Astrocyte (in vitro differentiated cells and primary cell): Measurements from ENCODE around the gene ANGEL1. TPM values are rescaled to one million over a fixed set of nuclear protein-coding genes. Genes with fewer than 3 reads are reported as not detected.
A peak's percentile ranks its signal among the peaks of the same experiment; 100 is the strongest.

Experiments used
- DNase-seq: peaks from one replicate; pipeline ENCODE4 v3.0.0-alpha.2; 2010; ENCODE audit warnings: low read depth
- FAIRE-seq: peaks from 2 replicates; lab custom pipeline; 2011; peaks lifted over from hg19 to GRCh38; lab: Jason Lieb, UNC
- H2AFZ ChIP-seq: 2 replicates; pipeline ENCODE4 v1.6.0; 2012; ENCODE audit warnings: low read depth, low read length, inconsistent platforms
- H3K27ac ChIP-seq: 2 replicates; pipeline ENCODE4 v1.5.1; 2011; ENCODE audit warnings: low read depth, low read length, inconsistent platforms
- H3K27me3 ChIP-seq: 2 replicates; pipeline ENCODE4 v1.6.0; 2011; ENCODE audit warnings: low read length, inconsistent platforms; ENCODE audit not compliant: insufficient read depth
- H3K36me3 ChIP-seq: 2 replicates; pipeline ENCODE4 v1.5.1; 2011; ENCODE audit warnings: low read length, inconsistent platforms; ENCODE audit not compliant: insufficient read depth
- H3K4me1 ChIP-seq: 2 replicates; pipeline ENCODE4 v1.5.1; 2011; ENCODE audit warnings: low read length, inconsistent platforms; ENCODE audit not compliant: insufficient read depth
- H3K4me2 ChIP-seq: 2 replicates; pipeline ENCODE4 v1.6.0; 2012; ENCODE audit warnings: low read length, inconsistent platforms
- H3K4me3 ChIP-seq: 2 replicates; pipeline ENCODE4 v1.5.1; 2011; ENCODE audit warnings: low read depth, mild to moderate bottlenecking, low read length, inconsistent platforms; ENCODE audit not compliant: insufficient read depth
- H3K79me2 ChIP-seq: 2 replicates; pipeline ENCODE4 v1.6.0; 2012; ENCODE audit warnings: mild to moderate bottlenecking, low read length, inconsistent platforms; ENCODE audit not compliant: insufficient read depth
- H3K9ac ChIP-seq: 2 replicates; pipeline ENCODE4 v1.6.0; 2012; ENCODE audit warnings: mild to moderate bottlenecking, low read length, inconsistent platforms
- H3K9me3 ChIP-seq: 2 replicates; pipeline ENCODE4 v1.5.1; 2012; ENCODE audit warnings: low read depth, mild to moderate bottlenecking, low read length, inconsistent platforms; ENCODE audit not compliant: insufficient read depth
- H4K20me1 ChIP-seq: 2 replicates; pipeline ENCODE4 v1.6.0; 2012; ENCODE audit warnings: low read length, inconsistent platforms; ENCODE audit not compliant: insufficient read depth
- H3K27ac Mint-ChIP-seq: one replicate; pipeline ENCODE4 v1.8.0; 2021; ENCODE audit warnings: mild to moderate bottlenecking, mixed read lengths; ENCODE audit not compliant: unreplicated experiment
- H3K27me3 Mint-ChIP-seq: one replicate; pipeline ENCODE4 v1.8.0; 2021; ENCODE audit warnings: low read depth, mixed read lengths; ENCODE audit not compliant: unreplicated experiment
- H3K36me3 Mint-ChIP-seq: one replicate; pipeline ENCODE4 v1.8.0; 2021; ENCODE audit warnings: low read depth, mixed read lengths; ENCODE audit not compliant: unreplicated experiment
- H3K4me1 Mint-ChIP-seq: one replicate; pipeline ENCODE4 v1.8.0; 2021; ENCODE audit warnings: low read depth, mixed read lengths; ENCODE audit not compliant: unreplicated experiment
- H3K4me3 Mint-ChIP-seq: one replicate; pipeline ENCODE4 v1.8.0; 2021; ENCODE audit warnings: mild to moderate bottlenecking, moderate library complexity, mixed read lengths; ENCODE audit not compliant: unreplicated experiment
- H3K9me3 Mint-ChIP-seq: one replicate; pipeline ENCODE4 v1.8.0; 2021; ENCODE audit warnings: mild to moderate bottlenecking, mixed read lengths; ENCODE audit not compliant: unreplicated experiment
- EZH2 ChIP-seq: IDR thresholded peaks from 2 replicates; pipeline ENCODE4 v1.6.1; 2012; ENCODE audit warnings: mild to moderate bottlenecking, low read length, inconsistent platforms; ENCODE audit not compliant: insufficient read depth
- total RNA-seq: library from RNA; stranded (reverse); gene quantifications from 2 replicates; pipeline ENCODE4 v1.2.1, GENCODE V29; 2021
- TF ChIP-seq, protein P1 (sequence below): IDR thresholded peaks from 2 replicates; pipeline ENCODE4 v1.5.1; 2011; ENCODE audit warnings: low read depth, mild to moderate bottlenecking, inconsistent platforms, low read length, moderate library complexity; ENCODE audit not compliant: insufficient read depth

Gene ANGEL1
- total RNA-seq, 1 donor from 2014 or later = 12.7 TPM

GRCh38 chr14:76780875-76781647 is 31.6 kb downstream of the ANGEL1 start:
- DNase-seq = peak; percentile 8
- no peak for FAIRE-seq
- Histone ChIP-seq H3K36me3 (no peaks in the 10 kb centered on the region), H3K4me2 (no peak overlapping the region), H2AFZ (no peak overlapping the region), H4K20me1 (peaks cover 5% of the 10 kb centered on the region), H3K9me3 (no peaks in the 10 kb centered on the region), H3K4me3 (no peak overlapping the region), H3K27me3 (no peaks in the 10 kb centered on the region), H3K27ac (no peak overlapping the region), H3K4me1 (peaks cover 14% of the 10 kb centered on the region), H3K9ac (no peak overlapping the region), H3K79me2 (no peaks in the 10 kb centered on the region)
- Mint-ChIP-seq H3K4me3 (no peak overlapping the region), H3K36me3 (peaks cover 10% of the 10 kb centered on the region), H3K9me3 (no peaks in the 10 kb centered on the region), H3K27me3 (peaks cover 5% of the 10 kb centered on the region), H3K27ac (no peak overlapping the region), H3K4me1 (peaks cover 20% of the 10 kb centered on the region)
- TF ChIP-seq, protein P1, sequence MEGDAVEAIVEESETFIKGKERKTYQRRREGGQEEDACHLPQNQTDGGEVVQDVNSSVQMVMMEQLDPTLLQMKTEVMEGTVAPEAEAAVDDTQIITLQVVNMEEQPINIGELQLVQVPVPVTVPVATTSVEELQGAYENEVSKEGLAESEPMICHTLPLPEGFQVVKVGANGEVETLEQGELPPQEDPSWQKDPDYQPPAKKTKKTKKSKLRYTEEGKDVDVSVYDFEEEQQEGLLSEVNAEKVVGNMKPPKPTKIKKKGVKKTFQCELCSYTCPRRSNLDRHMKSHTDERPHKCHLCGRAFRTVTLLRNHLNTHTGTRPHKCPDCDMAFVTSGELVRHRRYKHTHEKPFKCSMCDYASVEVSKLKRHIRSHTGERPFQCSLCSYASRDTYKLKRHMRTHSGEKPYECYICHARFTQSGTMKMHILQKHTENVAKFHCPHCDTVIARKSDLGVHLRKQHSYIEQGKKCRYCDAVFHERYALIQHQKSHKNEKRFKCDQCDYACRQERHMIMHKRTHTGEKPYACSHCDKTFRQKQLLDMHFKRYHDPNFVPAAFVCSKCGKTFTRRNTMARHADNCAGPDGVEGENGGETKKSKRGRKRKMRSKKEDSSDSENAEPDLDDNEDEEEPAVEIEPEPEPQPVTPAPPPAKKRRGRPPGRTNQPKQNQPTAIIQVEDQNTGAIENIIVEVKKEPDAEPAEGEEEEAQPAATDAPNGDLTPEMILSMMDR = no peak
- TF ChIP-seq EZH2 = no peak

DNA sequence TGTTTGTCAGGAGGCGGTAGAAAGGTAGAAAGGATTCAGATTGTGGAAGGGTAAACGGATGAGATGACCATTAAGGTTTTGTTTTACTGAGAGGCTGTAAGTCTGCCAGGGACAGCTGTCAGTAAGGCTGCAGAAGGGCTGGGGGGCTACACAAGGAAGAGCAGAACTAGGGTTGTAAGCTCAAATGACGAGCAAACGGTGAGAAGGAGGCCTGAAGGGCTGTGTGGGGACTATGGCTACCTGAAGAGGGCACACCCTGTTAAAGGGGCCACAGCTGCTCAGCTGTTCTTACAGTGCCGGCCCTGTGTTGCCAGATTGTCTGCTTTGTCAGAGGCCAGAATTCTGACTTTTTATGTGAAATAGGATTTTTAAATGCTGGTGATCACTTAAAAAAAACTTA is 32.3 kb downstream of the ANGEL1 start:
- FAIRE-seq = no peak
- Histone ChIP-seq H3K79me2 (no peaks in the 10 kb centered on the region), H3K9me3 (no peaks in the 10 kb centered on the region), H3K36me3 (no peaks in the 10 kb centered on the region), H4K20me1 (peaks cover 5% of the 10 kb centered on the region), H3K27ac (no peak overlapping the region), H3K9ac (no peak overlapping the region), H3K4me3 (no peak overlapping the region), H3K4me2 (no peak overlapping the region), H2AFZ (no peak overlapping the region), H3K27me3 (no peaks in the 10 kb centered on the region), H3K4me1 (peaks cover 14% of the 10 kb centered on the region)
- H3K9me3 Mint-ChIP-seq = no peaks in the 10 kb centered on the region
- peaks cover 5% of the 10 kb centered on the region for H3K27me3 Mint-ChIP-seq
- H3K27ac Mint-ChIP-seq = no peak overlapping the region
- TF ChIP-seq, protein P1 = no peak
- TF ChIP-seq EZH2 = no peak
- H3K36me3 Mint-ChIP-seq = peaks cover 10% of the 10 kb centered on the region
- no peak for DNase-seq
- peaks cover 20% of the 10 kb centered on the region for H3K4me1 Mint-ChIP-seq
- no peak overlapping the region for H3K4me3 Mint-ChIP-seq

DNA sequence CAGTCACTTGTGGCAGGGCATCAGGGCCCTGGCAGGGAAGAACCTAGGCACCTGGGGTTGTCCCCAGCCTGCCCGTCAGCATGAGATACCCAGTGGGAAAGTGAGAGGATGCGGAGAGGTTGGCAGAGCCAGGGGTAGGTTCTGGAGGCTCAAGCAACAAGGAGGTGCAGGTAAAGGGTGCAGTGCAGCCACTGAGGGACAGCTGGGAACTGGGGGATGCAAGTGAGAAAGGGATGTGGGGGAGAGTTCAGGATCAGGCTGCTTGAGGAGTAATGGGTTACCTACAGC is 32.7 kb downstream of the ANGEL1 start:
- Histone ChIP-seq H3K4me3 (no peak overlapping the region), H3K9me3 (no peaks in the 10 kb centered on the region), H3K27me3 (no peaks in the 10 kb centered on the region), H3K27ac (no peak overlapping the region), H3K9ac (no peak overlapping the region), H3K79me2 (no peaks in the 10 kb centered on the region), H3K4me1 (peaks cover 14% of the 10 kb centered on the region), H3K4me2 (no peak overlapping the region), H4K20me1 (peaks cover 5% of the 10 kb centered on the region), H2AFZ (no peak overlapping the region), H3K36me3 (no peaks in the 10 kb centered on the region)
- FAIRE-seq (no peak), DNase-seq (no peak)
- peaks cover 13% of the 10 kb centered on the region for H3K36me3 Mint-ChIP-seq
- peaks cover 21% of the 10 kb centered on the region for H3K4me1 Mint-ChIP-seq
- no peaks in the 10 kb centered on the region for H3K9me3 Mint-ChIP-seq
- TF ChIP-seq EZH2 = no peak
- TF ChIP-seq, protein P1 = no peak
- H3K4me3 Mint-ChIP-seq = no peak overlapping the region
- H3K27me3 Mint-ChIP-seq = peaks cover 5% of the 10 kb centered on the region
- no peak overlapping the region for H3K27ac Mint-ChIP-seq
